Middle frontal gyrus (tissue), 1 donor: ENCODE data around the gene TIAM1.

Experiments
- DNase-seq: peaks from one replicate; pipeline ENCODE4 v3.0.0-alpha.2; 2015; ENCODE audit warnings: low spot score; ENCODE audit errors: extremely low spot score

Gene TIAM1, protein sequence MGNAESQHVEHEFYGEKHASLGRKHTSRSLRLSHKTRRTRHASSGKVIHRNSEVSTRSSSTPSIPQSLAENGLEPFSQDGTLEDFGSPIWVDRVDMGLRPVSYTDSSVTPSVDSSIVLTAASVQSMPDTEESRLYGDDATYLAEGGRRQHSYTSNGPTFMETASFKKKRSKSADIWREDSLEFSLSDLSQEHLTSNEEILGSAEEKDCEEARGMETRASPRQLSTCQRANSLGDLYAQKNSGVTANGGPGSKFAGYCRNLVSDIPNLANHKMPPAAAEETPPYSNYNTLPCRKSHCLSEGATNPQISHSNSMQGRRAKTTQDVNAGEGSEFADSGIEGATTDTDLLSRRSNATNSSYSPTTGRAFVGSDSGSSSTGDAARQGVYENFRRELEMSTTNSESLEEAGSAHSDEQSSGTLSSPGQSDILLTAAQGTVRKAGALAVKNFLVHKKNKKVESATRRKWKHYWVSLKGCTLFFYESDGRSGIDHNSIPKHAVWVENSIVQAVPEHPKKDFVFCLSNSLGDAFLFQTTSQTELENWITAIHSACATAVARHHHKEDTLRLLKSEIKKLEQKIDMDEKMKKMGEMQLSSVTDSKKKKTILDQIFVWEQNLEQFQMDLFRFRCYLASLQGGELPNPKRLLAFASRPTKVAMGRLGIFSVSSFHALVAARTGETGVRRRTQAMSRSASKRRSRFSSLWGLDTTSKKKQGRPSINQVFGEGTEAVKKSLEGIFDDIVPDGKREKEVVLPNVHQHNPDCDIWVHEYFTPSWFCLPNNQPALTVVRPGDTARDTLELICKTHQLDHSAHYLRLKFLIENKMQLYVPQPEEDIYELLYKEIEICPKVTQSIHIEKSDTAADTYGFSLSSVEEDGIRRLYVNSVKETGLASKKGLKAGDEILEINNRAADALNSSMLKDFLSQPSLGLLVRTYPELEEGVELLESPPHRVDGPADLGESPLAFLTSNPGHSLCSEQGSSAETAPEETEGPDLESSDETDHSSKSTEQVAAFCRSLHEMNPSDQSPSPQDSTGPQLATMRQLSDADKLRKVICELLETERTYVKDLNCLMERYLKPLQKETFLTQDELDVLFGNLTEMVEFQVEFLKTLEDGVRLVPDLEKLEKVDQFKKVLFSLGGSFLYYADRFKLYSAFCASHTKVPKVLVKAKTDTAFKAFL (N-terminal part only)

DNA sequence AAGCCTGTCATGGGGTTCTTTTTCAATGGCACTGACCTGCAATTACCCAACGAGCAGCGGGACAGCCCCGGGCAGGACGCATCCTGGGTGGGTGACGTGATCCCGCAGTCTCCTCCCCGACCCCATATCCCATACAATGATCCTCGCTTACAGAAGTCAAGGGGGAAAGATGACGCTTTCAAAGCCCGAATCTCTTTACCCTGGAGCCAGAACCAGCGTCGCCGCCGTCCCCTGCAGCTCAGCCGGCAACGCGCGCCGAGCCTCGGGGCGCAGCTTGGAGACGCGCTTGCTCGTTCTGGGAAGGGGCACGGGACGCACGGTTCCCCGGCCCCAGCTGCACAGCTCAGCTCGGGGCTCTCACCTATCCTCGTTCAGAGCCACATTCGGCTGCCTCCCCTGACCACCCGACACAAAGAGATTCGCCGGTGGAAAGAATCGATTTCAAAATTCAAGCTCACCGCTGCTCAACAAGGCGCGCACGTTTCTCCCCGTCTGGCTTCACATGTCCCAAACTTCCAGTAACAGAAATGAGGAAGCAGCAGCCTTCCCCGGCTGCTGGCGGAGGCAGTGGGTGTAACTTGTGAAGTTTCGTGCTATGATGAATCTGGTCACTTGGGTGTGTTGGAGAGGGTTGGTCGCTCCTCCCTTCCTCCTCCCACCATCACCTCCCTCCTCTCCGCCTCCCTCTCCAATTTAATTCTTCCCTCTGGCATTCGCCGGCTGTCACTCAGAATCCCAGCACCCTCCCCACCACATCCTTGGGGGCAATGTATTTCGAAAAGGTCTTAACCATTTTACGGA is at the start of gene TIAM1:
Gene TIAM1 (minus strand): TSS at position 582 of the 801 bp plus-strand sequence. CDS start 77,289 bp downstream, outside the sequence.
- DNase-seq: peak; percentile 38

DNA sequence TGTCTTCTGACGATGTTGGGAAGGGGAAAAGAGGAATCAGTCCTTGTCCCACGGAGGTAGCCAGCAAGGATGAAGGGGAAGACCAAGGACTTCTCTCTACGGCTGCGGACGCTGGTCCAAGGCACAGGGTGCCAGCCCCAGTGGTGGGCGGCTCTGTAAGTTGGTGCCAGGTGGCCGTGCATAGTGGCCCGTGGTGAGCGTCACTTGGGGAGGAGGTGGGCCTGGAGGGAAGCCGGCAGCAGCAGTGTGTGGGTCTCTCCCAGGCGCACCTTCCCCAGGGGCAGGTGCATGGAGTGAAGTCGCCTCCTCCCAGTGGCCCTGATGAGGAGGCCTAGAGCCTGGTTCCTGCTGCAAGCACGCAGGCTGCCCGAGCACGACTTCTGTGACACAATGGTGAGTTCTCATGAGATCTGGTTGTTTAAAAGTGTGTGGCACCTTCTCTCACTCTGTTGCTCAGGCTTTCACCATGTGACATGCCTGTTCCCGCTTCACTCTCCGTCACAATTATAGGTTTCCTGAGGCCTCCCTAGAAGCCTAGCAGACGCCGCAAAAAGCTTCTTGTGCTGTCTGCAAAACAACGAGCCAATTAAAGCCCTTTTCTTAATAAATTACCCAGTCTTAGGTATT is 43.6 kb upstream of the TIAM1 start:
- no peak for DNase-seq

GRCh38 chr21:31386006-31386405 is 41.9 kb upstream of the TIAM1 start:
- no peak for DNase-seq

- no peak for DNase-seq
These were observed 39.7 kb upstream of the TIAM1 start for GRCh38 chr21:31383770-31384169.

DNA sequence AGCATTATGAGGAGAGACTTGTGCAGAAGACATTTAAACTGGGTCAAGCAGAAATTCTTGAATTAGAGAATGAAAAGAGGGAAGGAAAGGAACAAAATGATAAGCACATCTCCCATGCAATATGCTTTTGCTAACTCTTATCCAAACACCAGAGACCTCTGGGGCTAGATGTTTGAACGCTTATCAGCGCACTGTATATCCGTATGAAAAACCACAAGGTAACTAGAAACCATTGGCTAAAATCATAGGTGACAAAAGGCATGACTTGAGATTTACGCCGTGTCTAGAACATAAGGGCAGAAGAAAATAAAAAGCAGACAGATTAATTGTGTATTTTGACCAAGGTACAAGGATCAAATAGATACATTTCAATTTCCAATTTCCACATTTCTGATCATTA is 38.0 kb upstream of the TIAM1 start:
- DNase-seq: no peak

DNA sequence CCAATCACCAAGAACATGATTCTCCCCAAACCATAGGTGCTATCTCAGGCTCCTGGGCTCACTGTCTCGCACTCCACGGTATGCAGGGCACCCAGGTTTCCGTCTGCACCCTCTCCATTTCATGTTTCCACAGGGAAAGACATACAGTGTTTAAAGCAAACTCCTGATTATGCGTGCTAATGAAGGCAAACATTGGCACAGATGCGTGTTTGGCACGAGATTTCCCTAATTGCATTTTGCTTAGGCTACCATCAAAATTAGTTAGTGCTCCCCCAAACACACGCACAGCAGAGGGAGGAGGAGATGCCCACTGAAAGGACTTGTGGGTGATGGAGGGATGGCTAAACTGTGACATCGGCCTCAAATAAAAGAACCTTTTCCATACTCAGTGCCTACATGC is 32.2 kb upstream of the TIAM1 start:
- DNase-seq: no peak

- DNase-seq: no peak
These were observed 30.3 kb upstream of the TIAM1 start for GRCh38 chr21:31374395-31374794.

- DNase-seq: no peak
These were observed 28.4 kb upstream of the TIAM1 start for GRCh38 chr21:31372471-31372765.

DNA sequence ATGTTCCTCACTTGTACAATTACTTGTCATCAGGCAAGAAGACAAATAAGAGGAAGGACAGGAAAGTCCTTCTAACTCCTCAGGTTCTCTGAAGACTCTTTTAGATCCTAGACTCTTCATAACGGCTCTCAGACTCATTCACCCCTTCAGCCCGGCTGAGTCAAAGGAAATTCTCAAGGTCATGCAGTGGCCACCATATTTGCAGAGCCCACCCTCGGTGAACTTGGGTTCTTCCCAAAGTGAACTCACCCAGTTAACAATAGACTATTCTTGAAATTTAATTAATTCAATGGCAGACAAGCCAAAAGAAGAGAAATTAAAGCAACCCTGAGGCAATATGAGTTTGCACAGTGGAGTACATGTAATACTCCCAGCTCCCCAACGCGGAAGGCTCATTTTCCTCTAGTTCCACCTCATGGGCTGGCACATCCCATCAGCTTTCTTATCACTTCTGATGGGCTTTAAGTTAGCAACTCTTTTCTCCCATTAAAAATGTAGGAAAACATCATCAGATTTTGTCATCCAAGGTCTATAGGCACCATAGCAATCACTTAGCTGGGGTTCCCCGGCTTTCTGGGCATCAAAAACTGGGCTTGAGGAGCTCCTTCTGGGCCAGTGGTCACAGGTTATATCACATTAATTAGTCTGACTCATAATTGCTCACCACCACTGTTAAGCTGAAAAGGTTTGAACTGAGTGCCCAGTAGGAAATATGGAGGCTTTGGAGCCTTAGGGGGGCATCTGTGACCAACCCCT is 27.8 kb upstream of the TIAM1 start:
- no peak for DNase-seq

- DNase-seq: no peak
These were observed 27.0 kb upstream of the TIAM1 start for GRCh38 chr21:31370893-31371544.

- DNase-seq: no peak
These were observed 26.3 kb upstream of the TIAM1 start for GRCh38 chr21:31370281-31370892.

DNA sequence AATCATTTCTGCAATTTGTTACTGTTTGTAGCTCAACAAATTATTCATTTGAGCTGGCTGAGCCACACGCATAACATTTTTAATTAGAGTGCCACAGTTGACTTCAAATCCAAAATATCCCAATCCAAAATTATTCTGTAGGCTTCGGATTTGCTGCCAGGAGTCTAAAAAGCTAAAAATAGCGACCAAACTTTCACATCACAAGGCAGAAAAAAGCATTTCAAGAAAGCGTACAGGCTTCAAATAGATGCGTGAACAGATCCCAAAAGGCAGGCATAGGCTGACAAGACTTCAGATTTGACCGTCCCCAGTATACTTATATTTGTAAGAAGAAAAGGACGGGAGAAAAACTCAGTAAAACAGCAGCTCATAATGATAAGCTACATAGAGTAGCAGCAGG is 24.3 kb upstream of the TIAM1 start:
- no peak for DNase-seq

DNA sequence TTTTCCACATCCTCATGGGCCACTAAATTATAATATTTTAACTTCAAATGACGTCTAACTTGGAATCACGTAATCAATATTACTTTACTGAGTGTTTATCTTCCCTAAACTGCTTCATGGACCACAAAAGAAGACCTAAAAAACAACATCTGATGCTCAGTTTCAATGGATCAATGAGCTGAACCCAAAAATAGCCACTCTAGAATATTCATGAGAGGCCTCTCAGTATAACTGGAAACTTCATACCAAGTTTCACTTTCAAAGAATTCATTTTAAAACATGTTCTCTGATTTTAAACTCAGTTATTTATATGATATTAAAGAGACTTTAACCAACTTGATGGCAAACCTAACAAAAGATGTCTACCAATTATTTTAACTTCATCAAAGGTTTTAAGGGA is 23.7 kb upstream of the TIAM1 start:
- no peak for DNase-seq

GRCh38 chr21:31366825-31367224 is 22.8 kb upstream of the TIAM1 start:
- DNase-seq: no peak

GRCh38 chr21:31364253-31364945 is 20.3 kb upstream of the TIAM1 start:
- DNase-seq: no peak

DNA sequence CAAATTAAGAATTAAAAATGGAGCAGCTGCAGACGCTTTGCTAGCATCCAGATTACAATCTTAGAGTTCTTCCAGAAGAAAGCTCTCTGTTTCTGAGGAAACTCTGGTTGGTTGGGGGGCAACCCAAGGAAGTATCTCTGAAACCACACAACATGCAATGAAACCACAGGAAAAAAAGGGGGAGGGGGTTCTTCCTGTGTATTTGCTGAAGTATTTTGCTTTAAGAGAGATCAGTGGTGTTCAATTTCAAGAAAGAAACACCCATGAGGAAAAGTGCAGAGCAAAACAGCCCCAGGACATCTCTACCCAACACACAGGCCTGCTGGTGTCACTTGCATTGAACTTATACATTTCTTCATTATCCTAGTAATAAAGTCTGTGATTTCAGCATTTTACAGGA is 19.7 kb upstream of the TIAM1 start:
- no peak for DNase-seq

- no peak for DNase-seq
These were observed 16.7 kb upstream of the TIAM1 start for GRCh38 chr21:31360717-31361116.

DNA sequence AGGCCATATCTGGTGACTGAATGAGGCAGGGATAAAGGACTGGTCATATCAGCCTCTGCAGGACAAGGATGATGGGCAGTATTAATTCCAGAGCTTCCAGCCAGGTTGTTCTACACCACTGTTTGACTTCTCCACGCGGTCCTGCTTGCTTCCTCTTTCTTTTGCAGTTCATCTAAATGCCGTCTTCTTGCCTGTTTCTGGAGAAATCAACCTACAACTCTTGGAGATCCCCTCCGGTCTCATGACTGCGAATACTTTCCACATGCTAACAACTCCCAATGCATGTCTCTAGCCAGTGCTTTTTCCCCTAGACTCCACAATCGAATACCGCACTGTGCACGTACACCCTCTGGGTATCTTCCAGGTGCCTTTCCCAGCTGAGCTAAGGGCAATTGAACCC is 14.1 kb upstream of the TIAM1 start:
- no peak for DNase-seq
